22Rv1 (cell line): ENCODE measurements around the gene GPC6.

Source experiments
- CTCF ChIP-seq: fragments of 450-650 bp; IDR thresholded peaks from 2 replicates; pipeline ENCODE4 v1.5.1; 2017; ENCODE audit warnings: mild to moderate bottlenecking
- ZFX ChIP-seq: fragments of 450-650 bp; IDR thresholded peaks from 2 replicates; pipeline ENCODE4 v1.6.1; 2017; ENCODE audit warnings: antibody characterized with exemption, borderline replicate concordance

- TF ChIP-seq CTCF (no peak), ZFX (no peak)
Observed at GRCh38 chr13:94249512-94249911, 1022.9 kb downstream of the GPC6 start.
